ENCODE results near the gene MLLT3. TPM values are rescaled to one million over a fixed set of nuclear protein-coding genes. Genes with fewer than 3 reads are reported as not detected.

Gene MLLT3
- polyA plus RNA-seq, 1 experiment: 32.5 TPM

DNA sequence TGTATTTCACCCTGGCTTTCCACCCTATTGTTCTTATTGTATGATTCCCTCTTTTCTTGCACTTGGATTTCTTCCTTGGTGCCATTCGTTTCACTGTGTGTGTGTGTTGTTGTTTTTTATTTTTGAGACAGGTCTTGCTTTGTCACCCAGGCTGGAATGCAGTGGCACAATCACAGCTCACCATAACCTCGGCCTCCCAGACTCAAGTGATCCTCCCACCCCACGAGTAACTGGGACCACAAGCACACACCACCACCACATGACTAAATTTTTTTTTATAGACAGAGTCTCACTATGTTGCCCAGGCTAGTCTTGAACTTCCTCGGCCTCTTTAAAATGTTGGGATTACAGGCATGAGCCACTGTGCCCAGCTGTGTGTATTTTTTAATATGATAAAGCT, 72.0 kb downstream of the MLLT3 start:
- TF ChIP-seq, protein P1, sequence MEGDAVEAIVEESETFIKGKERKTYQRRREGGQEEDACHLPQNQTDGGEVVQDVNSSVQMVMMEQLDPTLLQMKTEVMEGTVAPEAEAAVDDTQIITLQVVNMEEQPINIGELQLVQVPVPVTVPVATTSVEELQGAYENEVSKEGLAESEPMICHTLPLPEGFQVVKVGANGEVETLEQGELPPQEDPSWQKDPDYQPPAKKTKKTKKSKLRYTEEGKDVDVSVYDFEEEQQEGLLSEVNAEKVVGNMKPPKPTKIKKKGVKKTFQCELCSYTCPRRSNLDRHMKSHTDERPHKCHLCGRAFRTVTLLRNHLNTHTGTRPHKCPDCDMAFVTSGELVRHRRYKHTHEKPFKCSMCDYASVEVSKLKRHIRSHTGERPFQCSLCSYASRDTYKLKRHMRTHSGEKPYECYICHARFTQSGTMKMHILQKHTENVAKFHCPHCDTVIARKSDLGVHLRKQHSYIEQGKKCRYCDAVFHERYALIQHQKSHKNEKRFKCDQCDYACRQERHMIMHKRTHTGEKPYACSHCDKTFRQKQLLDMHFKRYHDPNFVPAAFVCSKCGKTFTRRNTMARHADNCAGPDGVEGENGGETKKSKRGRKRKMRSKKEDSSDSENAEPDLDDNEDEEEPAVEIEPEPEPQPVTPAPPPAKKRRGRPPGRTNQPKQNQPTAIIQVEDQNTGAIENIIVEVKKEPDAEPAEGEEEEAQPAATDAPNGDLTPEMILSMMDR (IDR thresholded peaks at IDR 0.05; ENCODE audit: low read depth, low read length): no peak
- ChIA-PET POLR2A (no interaction called here), CTCF (interaction anchor here (1.0 kb wide), 1 partner anchor 69 kb away, joined by 4 read pairs; no protein-coding TSS in a partner anchor)
- no peak overlapping the region for H3K27ac ChIP-seq (ENCODE audit: low read depth, low read length)
- no peaks in the 10 kb centered on the region for H3K9me3 ChIP-seq (ENCODE audit: control insufficient read depth, insufficient read depth, low read length)
- no peak overlapping the region for H3K4me3 ChIP-seq (ENCODE audit: low read depth, low read length)
- DNase-seq (ENCODE audit: low read depth, low spot score): no peak
- no peaks in the 10 kb centered on the region for H3K27me3 ChIP-seq (ENCODE audit: control insufficient read depth, insufficient read depth, low read length)

DNA sequence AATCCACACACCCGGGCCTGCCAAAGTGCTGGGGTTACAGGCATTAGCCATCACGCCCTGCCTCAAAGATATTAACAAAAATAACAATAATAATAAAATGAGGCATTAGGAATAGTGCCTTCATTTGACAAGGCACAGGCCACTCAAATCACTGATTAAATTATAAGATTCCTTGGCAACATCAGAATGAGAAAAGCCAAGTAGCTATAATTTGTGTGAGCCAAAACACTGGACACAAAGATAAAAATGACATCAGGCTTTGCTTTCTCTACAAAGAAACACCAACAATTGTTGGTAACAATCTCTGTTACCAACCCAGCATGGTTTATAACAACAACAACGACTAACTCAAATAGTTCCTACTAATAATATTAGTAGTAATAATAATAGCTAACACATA, 73.2 kb downstream of the MLLT3 start:
- CTCF ChIA-PET: no interaction called here
- DNase-seq (ENCODE audit: low read depth, low spot score): no peak
- H3K4me3 ChIP-seq (ENCODE audit: low read depth, low read length): no peak overlapping the region
- no peaks in the 10 kb centered on the region for H3K9me3 ChIP-seq (ENCODE audit: control insufficient read depth, insufficient read depth, low read length)
- POLR2A ChIA-PET: no interaction called here
- no peaks in the 10 kb centered on the region for H3K27me3 ChIP-seq (ENCODE audit: control insufficient read depth, insufficient read depth, low read length)
- TF ChIP-seq, protein P1 (IDR thresholded peaks at IDR 0.05; ENCODE audit: low read depth, low read length): no peak
- no peak overlapping the region for H3K27ac ChIP-seq (ENCODE audit: low read depth, low read length)

DNA sequence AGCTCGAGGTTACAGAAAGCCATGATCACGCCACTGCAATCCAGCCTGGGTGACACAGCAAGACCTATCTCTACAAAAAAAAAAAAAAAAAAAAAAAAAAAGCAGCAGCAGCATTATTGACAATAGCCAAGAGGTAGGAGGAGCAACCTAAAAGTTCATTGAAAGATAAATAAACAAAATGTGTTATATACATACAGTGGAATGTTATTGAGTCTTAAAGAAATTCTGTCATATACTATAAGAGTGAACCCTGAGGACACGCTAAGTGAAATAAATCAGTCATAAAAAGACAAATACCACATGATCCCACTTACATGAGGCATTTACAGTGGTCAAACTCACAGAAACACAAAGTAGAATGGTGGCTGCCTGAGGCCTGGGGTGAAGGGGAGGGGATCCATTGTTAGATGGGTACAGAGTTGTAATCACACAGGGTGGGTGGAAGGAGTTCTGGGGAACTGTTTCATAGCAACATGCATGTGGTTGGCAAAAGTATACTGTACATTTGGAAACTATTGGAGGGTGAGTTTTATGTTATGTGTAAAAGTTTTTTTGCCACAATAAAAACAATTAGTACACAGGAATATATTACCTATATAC, 77.2 kb downstream of the MLLT3 start:
- ChIA-PET CTCF (interaction anchor here (0.5 kb wide), 1 partner anchor 20 kb away, joined by 5 read pairs; no protein-coding TSS in a partner anchor), POLR2A (no interaction called here)
- DNase-seq (ENCODE audit: low read depth, low spot score): no peak
- TF ChIP-seq, protein P1 (IDR thresholded peaks at IDR 0.05; ENCODE audit: low read depth, low read length): no peak
- H3K4me3 ChIP-seq (ENCODE audit: low read depth, low read length): no peak overlapping the region
- H3K9me3 ChIP-seq (ENCODE audit: control insufficient read depth, insufficient read depth, low read length): peaks cover 5% of the 10 kb centered on the region
- no peaks in the 10 kb centered on the region for H3K27me3 ChIP-seq (ENCODE audit: control insufficient read depth, insufficient read depth, low read length)
- H3K27ac ChIP-seq (ENCODE audit: low read depth, low read length): no peak overlapping the region

DNA sequence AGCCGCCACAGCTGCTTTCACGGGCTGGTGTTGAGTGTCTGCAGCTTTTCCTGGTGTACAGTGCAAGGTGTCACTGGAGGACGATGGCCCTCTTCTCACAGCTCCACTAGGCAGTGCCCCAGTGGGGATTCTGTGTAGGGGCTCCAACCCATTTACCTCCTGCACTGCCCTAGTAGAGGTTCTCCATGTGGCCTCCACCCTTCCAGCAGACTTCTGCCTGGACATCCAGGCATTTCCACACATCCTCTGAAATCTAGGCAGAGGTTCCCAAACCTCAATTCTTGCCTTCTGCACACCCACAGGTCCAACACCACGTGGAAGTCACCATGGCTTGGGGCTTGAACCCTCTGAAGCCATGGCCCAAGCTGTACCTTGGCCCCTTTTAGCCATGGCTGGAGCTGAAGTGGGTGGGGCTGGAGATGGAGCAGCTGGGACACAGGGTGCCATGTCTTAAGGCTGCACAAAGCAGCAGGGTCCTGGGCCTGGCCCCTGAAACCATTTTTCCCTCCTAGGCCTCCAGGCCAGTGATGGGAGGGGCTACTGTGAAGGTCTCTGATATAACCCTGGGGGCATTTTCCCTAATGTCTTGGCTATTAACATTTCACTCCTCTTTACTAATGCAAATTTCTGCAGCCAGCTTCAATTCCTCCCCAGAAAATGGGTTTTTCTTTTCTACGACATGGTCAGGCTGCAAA, 82.0 kb downstream of the MLLT3 start:
- TF ChIP-seq, protein P1 (IDR thresholded peaks at IDR 0.05; ENCODE audit: low read depth, low read length): no peak
- Histone ChIP-seq H3K27me3 (ENCODE audit: control insufficient read depth, insufficient read depth, low read length) (no peaks in the 10 kb centered on the region), H3K27ac (ENCODE audit: low read depth, low read length) (no peak overlapping the region), H3K4me3 (ENCODE audit: low read depth, low read length) (no peak overlapping the region), H3K9me3 (ENCODE audit: control insufficient read depth, insufficient read depth, low read length) (peaks cover 8% of the 10 kb centered on the region)
- ChIA-PET POLR2A (interaction anchor here (0.5 kb wide), 1 partner anchor 10 kb away, joined by 3 read pairs; no protein-coding TSS in a partner anchor), CTCF (no interaction called here)
- no peak for DNase-seq (ENCODE audit: low read depth, low spot score)

- CTCF ChIA-PET: no interaction called here
- no peak for DNase-seq (ENCODE audit: low read depth, low spot score)
These were observed 83.3 kb downstream of the MLLT3 start for GRCh38 chr9:20538956-20539355.

More at GRCh38 chr9:20538956-20539355, 83.3 kb downstream of the MLLT3 start:
- POLR2A ChIA-PET: no interaction called here
- Histone ChIP-seq H3K27me3 (ENCODE audit: control insufficient read depth, insufficient read depth, low read length) (no peaks in the 10 kb centered on the region), H3K9me3 (ENCODE audit: control insufficient read depth, insufficient read depth, low read length) (peaks cover 8% of the 10 kb centered on the region), H3K4me3 (ENCODE audit: low read depth, low read length) (no peak overlapping the region), H3K27ac (ENCODE audit: low read depth, low read length) (no peak overlapping the region)
- TF ChIP-seq, protein P1 (IDR thresholded peaks at IDR 0.05; ENCODE audit: low read depth, low read length): no peak

Measured in AG04450 (cell line).